Activated naive CD4-positive, alpha-beta T cell treated with anti-CD3 and anti-CD28 coated beads for 36 hours (primary cell): ENCODE results near the gene SELENOP. TPM values are rescaled to one million over a fixed set of nuclear protein-coding genes. Genes with fewer than 3 reads are reported as not detected.

Experiments
- CTCF ChIA-PET: fragments of 350-600 bp; sonication (Branson Sonifier 250); formaldehyde crosslinking; loops from one replicate; lab custom pipeline; 2021; ENCODE audit warnings: antibody characterized with exemption; lab: Charles Lee
- DNase-seq: peaks from one replicate; pipeline ENCODE4 v3.0.0-alpha.2; 2020
- H3K27ac Mint-ChIP-seq: one replicate; pipeline ENCODE4 v1.8.0; 2021; ENCODE audit warnings: mild to moderate bottlenecking, mixed read lengths
- H3K27me3 Mint-ChIP-seq: one replicate; pipeline ENCODE4 v1.8.0; 2021; ENCODE audit warnings: low read depth, mixed read lengths
- H3K36me3 Mint-ChIP-seq: one replicate; pipeline ENCODE4 v1.8.0; 2021; ENCODE audit warnings: low read depth, mixed read lengths
- H3K4me1 Mint-ChIP-seq: one replicate; pipeline ENCODE4 v1.8.0; 2021; ENCODE audit warnings: low read depth, mixed read lengths
- H3K4me3 Mint-ChIP-seq: one replicate; pipeline ENCODE4 v1.8.0; 2021; ENCODE audit warnings: mild to moderate bottlenecking, moderate library complexity, mixed read lengths
- H3K9me3 Mint-ChIP-seq: one replicate; pipeline ENCODE4 v1.8.0; 2021; ENCODE audit warnings: mixed read lengths
- intact Hi-C: fragments of 100-400 bp; cut with micrococcal nuclease; formaldehyde crosslinking; loops from one replicate; pipeline ENCODE4 v1.15.1; 2023
- total RNA-seq, 2 experiments: library from RNA; stranded (reverse); gene quantifications; one replicate each; pipeline ENCODE4 v1.2.3, GENCODE V29; 2021

SELENOP gene
- total RNA-seq, 2 experiments from 2014 or later = not detected

- no peaks in the 10 kb centered on the region for H3K9me3 Mint-ChIP-seq
- no peak overlapping the region for H3K27ac Mint-ChIP-seq
- DNase-seq = no peak
- intact Hi-C loops = no loop called here
- H3K4me1 Mint-ChIP-seq = no peaks in the 10 kb centered on the region
- no peaks in the 10 kb centered on the region for H3K36me3 Mint-ChIP-seq
- CTCF ChIA-PET = no interaction called here
- no peaks in the 10 kb centered on the region for H3K27me3 Mint-ChIP-seq
- no peak overlapping the region for H3K4me3 Mint-ChIP-seq
These were observed 6.9 kb downstream of the SELENOP start for GRCh38 chr5:42804717-42805339.

- no peaks in the 10 kb centered on the region for H3K4me1 Mint-ChIP-seq
- DNase-seq = no peak
- no peak overlapping the region for H3K27ac Mint-ChIP-seq
- no peak overlapping the region for H3K4me3 Mint-ChIP-seq
- intact Hi-C loops = no loop called here
- CTCF ChIA-PET = no interaction called here
- no peaks in the 10 kb centered on the region for H3K27me3 Mint-ChIP-seq
- H3K36me3 Mint-ChIP-seq = peaks cover 10% of the 10 kb centered on the region
- peaks cover 2% of the 10 kb centered on the region for H3K9me3 Mint-ChIP-seq
These were observed 10.1 kb downstream of the SELENOP start for GRCh38 chr5:42801516-42802166.

GRCh38 chr5:42800748-42801330 is 10.9 kb downstream of the SELENOP start:
- H3K9me3 Mint-ChIP-seq = peaks cover 2% of the 10 kb centered on the region

GRCh38 chr5:42799668-42800114 is 12.0 kb downstream of the SELENOP start:
- Mint-ChIP-seq H3K27ac (no peak overlapping the region), H3K27me3 (no peaks in the 10 kb centered on the region), H3K9me3 (peaks cover 2% of the 10 kb centered on the region), H3K4me1 (no peaks in the 10 kb centered on the region), H3K36me3 (peaks cover 10% of the 10 kb centered on the region), H3K4me3 (no peak overlapping the region)
- intact Hi-C loops = no loop called here
- CTCF ChIA-PET = no interaction called here
- no peak for DNase-seq

More at GRCh38 chr5:42800748-42801330, 10.9 kb downstream of the SELENOP start:
- H3K4me1 Mint-ChIP-seq = no peaks in the 10 kb centered on the region
- H3K4me3 Mint-ChIP-seq = no peak overlapping the region
- H3K36me3 Mint-ChIP-seq = peaks cover 10% of the 10 kb centered on the region
- DNase-seq = no peak
- CTCF ChIA-PET = interaction anchor here (0.6 kb wide), 1 partner anchor 167 kb away, joined by 3 read pairs; no protein-coding TSS in a partner anchor
- intact Hi-C loops = no loop called here
- no peak overlapping the region for H3K27ac Mint-ChIP-seq
- H3K27me3 Mint-ChIP-seq = no peaks in the 10 kb centered on the region

- intact Hi-C loops = no loop called here
- Mint-ChIP-seq H3K27me3 (no peaks in the 10 kb centered on the region), H3K27ac (no peak overlapping the region), H3K4me3 (no peak overlapping the region), H3K36me3 (peaks cover 10% of the 10 kb centered on the region), H3K4me1 (no peaks in the 10 kb centered on the region), H3K9me3 (peaks cover 5% of the 10 kb centered on the region)
- CTCF ChIA-PET = no interaction called here
- no peak for DNase-seq
These were observed 12.5 kb downstream of the SELENOP start for GRCh38 chr5:42799241-42799608.

- no peak overlapping the region for H3K27ac Mint-ChIP-seq
- H3K9me3 Mint-ChIP-seq = peaks cover 8% of the 10 kb centered on the region
- intact Hi-C loops = no loop called here
These were observed 13.1 kb downstream of the SELENOP start for GRCh38 chr5:42798284-42799240.

GRCh38 chr5:42791151-42791550 is 20.5 kb downstream of the SELENOP start:
- intact Hi-C loops = no loop called here
- Mint-ChIP-seq H3K36me3 (peaks cover 26% of the 10 kb centered on the region), H3K4me1 (no peaks in the 10 kb centered on the region), H3K27ac (no peak overlapping the region), H3K27me3 (no peaks in the 10 kb centered on the region), H3K4me3 (no peak overlapping the region), H3K9me3 (peaks cover 18% of the 10 kb centered on the region)
- CTCF ChIA-PET = interaction anchor here (0.7 kb wide), 2 partner anchors 23 to 271 kb away, joined by 3 to 4 read pairs; no protein-coding TSS in a partner anchor
- DNase-seq = no peak

More at GRCh38 chr5:42798284-42799240, 13.1 kb downstream of the SELENOP start:
- Mint-ChIP-seq H3K27me3 (no peaks in the 10 kb centered on the region), H3K4me1 (no peaks in the 10 kb centered on the region), H3K36me3 (peaks cover 14% of the 10 kb centered on the region), H3K4me3 (no peak overlapping the region)
- CTCF ChIA-PET = interaction anchor here (0.6 kb wide), 1 partner anchor 49 kb away, joined by 3 read pairs; no protein-coding TSS in a partner anchor
- DNase-seq = no peak

- H3K27me3 Mint-ChIP-seq = no peaks in the 10 kb centered on the region
- no peak for DNase-seq
- CTCF ChIA-PET = no interaction called here
- H3K9me3 Mint-ChIP-seq = peaks cover 24% of the 10 kb centered on the region
- H3K4me1 Mint-ChIP-seq = no peaks in the 10 kb centered on the region
- H3K36me3 Mint-ChIP-seq = peaks cover 29% of the 10 kb centered on the region
- no peak overlapping the region for H3K4me3 Mint-ChIP-seq
- intact Hi-C loops = no loop called here
- H3K27ac Mint-ChIP-seq = no peak overlapping the region
These were observed 23.8 kb downstream of the SELENOP start for GRCh38 chr5:42787845-42788244.

- Mint-ChIP-seq H3K27me3 (no peaks in the 10 kb centered on the region), H3K9me3 (peaks cover 24% of the 10 kb centered on the region), H3K4me3 (no peak overlapping the region), H3K36me3 (peaks cover 28% of the 10 kb centered on the region), H3K4me1 (no peaks in the 10 kb centered on the region), H3K27ac (no peak overlapping the region)
- no peak for DNase-seq
- CTCF ChIA-PET = no interaction called here
- intact Hi-C loops = no loop called here
These were observed 24.6 kb downstream of the SELENOP start for GRCh38 chr5:42787073-42787472.

GRCh38 chr5:42785756-42786155 is 25.9 kb downstream of the SELENOP start:
- CTCF ChIA-PET = no interaction called here
- H3K9me3 Mint-ChIP-seq = peaks cover 24% of the 10 kb centered on the region
- DNase-seq = no peak
- intact Hi-C loops = no loop called here
- H3K27ac Mint-ChIP-seq = no peak overlapping the region
- H3K36me3 Mint-ChIP-seq = peaks cover 30% of the 10 kb centered on the region
- H3K4me1 Mint-ChIP-seq = no peaks in the 10 kb centered on the region
- H3K4me3 Mint-ChIP-seq = no peak overlapping the region
- H3K27me3 Mint-ChIP-seq = no peaks in the 10 kb centered on the region

GRCh38 chr5:42784132-42784531 is 27.6 kb downstream of the SELENOP start:
- Mint-ChIP-seq H3K4me1 (no peaks in the 10 kb centered on the region), H3K4me3 (no peak overlapping the region), H3K9me3 (peaks cover 24% of the 10 kb centered on the region), H3K27me3 (no peaks in the 10 kb centered on the region), H3K36me3 (peaks cover 24% of the 10 kb centered on the region), H3K27ac (no peak overlapping the region)
- CTCF ChIA-PET = no interaction called here
- DNase-seq = no peak
- intact Hi-C loops = no loop called here

- no peak overlapping the region for H3K4me3 Mint-ChIP-seq
- H3K27ac Mint-ChIP-seq = no peak overlapping the region
- no peaks in the 10 kb centered on the region for H3K4me1 Mint-ChIP-seq
- peaks cover 16% of the 10 kb centered on the region for H3K9me3 Mint-ChIP-seq
- H3K27me3 Mint-ChIP-seq = no peaks in the 10 kb centered on the region
- intact Hi-C loops = no loop called here
- no peak for DNase-seq
- CTCF ChIA-PET = no interaction called here
- H3K36me3 Mint-ChIP-seq = peaks cover 16% of the 10 kb centered on the region
These were observed 30.1 kb downstream of the SELENOP start for GRCh38 chr5:42781584-42781983.
